Mesendoderm (in vitro differentiated cells): Measurements from ENCODE around the gene CASP2.
"Not testable (repeated sequence)": the region's sequence is repeated elsewhere in the genome, so short reads cannot be mapped to it uniquely, and the experiment has no call there.

Experiments used
- DNase-seq: peaks from one replicate; pipeline ENCODE4 v3.0.0; 2013
- H2AK5ac ChIP-seq: 2 replicates; pipeline ENCODE4 v1.6.1; 2013; ENCODE audit warnings: low read length, inconsistent platforms
- H2BK120ac ChIP-seq: 2 replicates; pipeline ENCODE4 v1.6.1; 2013; ENCODE audit warnings: low read depth, mild to moderate bottlenecking, low read length, moderate library complexity, mixed read lengths
- H2BK15ac ChIP-seq: replicated peaks from 2 replicates; pipeline ENCODE4 v1.6.1; 2013; ENCODE audit warnings: low read depth, mild to moderate bottlenecking, moderate library complexity
- H2BK5ac ChIP-seq: 2 replicates; pipeline ENCODE4 v1.6.1; 2013; ENCODE audit warnings: low read length, inconsistent platforms
- H3K18ac ChIP-seq: 2 replicates; pipeline ENCODE4 v1.6.1; 2013; ENCODE audit warnings: mild to moderate bottlenecking, low read length, mixed read lengths
- H3K23ac ChIP-seq: one replicate; pipeline ENCODE4 v1.6.1; 2013; ENCODE audit warnings: low read length
- H3K27ac ChIP-seq: 2 replicates; pipeline ENCODE4 v1.5.1; 2013; ENCODE audit warnings: low read depth, mild to moderate bottlenecking, inconsistent platforms, low read length, moderate library complexity
- H3K27me3 ChIP-seq: 2 replicates; pipeline ENCODE4 v1.6.1; 2013; ENCODE audit warnings: low read length, control low read depth, mild to moderate bottlenecking, inconsistent platforms; ENCODE audit not compliant: insufficient read depth, poor library complexity
- H3K36me3 ChIP-seq: 2 replicates; pipeline ENCODE4 v1.6.1; 2013; ENCODE audit warnings: low read length, inconsistent platforms; ENCODE audit not compliant: control insufficient read depth, insufficient read depth
- H3K4ac ChIP-seq: one replicate; pipeline ENCODE4 v1.6.1; 2013; ENCODE audit warnings: low read depth, mild to moderate bottlenecking, low read length, moderate library complexity
- H3K4me1 ChIP-seq: 2 replicates; pipeline ENCODE4 v1.6.1; 2013; ENCODE audit warnings: low read depth, low read length, inconsistent platforms; ENCODE audit not compliant: control insufficient read depth
- H3K4me2 ChIP-seq: 2 replicates; pipeline ENCODE4 v1.6.1; 2013; ENCODE audit warnings: low read length
- H3K4me3 ChIP-seq: 2 replicates; pipeline ENCODE4 v1.5.1; 2013; ENCODE audit warnings: mild to moderate bottlenecking, low read length
- H3K56ac ChIP-seq: one replicate; pipeline ENCODE4 v1.6.1; 2013; ENCODE audit warnings: low read length
- H3K79me1 ChIP-seq: 2 replicates; pipeline ENCODE4 v1.6.1; 2013; ENCODE audit warnings: low read length, inconsistent platforms
- H3K79me2 ChIP-seq: 2 replicates; pipeline ENCODE4 v1.6.1; 2013; ENCODE audit warnings: mild to moderate bottlenecking, low read length; ENCODE audit not compliant: control insufficient read depth, insufficient read depth
- H3K9ac ChIP-seq: 2 replicates; pipeline ENCODE4 v1.6.1; 2013; ENCODE audit warnings: low read length, inconsistent platforms
- H4K5ac ChIP-seq: one replicate; pipeline ENCODE4 v1.6.1; 2013; ENCODE audit warnings: low read length
- H4K8ac ChIP-seq: one replicate; pipeline ENCODE4 v1.6.1; 2013; ENCODE audit warnings: low read depth, mild to moderate bottlenecking, control low read depth, low read length, moderate library complexity
- WGBS: extraction: QIAGEN DNeasy Blood & Tissue Kit; methylation state at CpG from one replicate; pipeline ENCODE4 v1.1.7; 2013; ENCODE audit warnings: low lambda C conversion rate, missing lambda C conversion rate; ENCODE audit not compliant: insufficient coverage; ENCODE audit errors: extremely low coverage; 5-methylcytosine and 5-hydroxymethylcytosine counted together

Gene CASP2

DNA sequence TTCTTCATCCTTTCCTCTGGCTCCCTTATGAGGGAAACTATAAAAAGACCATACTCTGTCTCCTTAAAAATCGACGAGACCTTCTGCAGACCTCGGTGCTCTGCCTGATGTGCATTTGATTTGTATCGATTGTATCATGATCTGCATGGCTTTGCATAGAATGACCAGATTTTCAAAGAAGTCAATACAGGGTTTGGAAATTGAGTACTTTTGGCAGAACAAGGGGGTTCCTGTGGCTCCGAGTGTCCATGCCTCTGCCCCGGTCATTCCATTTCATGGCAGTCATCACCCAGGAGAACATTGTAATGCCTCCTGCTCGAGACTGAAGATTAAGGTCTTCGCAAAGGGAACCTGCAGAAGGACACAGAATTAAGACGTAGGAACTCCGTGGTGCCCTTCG lies 685 bp downstream of the CASP2 start:
- peak; percentile 48 for DNase-seq
- peak overlapping the region; percentile 9 for H2AK5ac ChIP-seq
- peak overlapping the region; percentile 95 for H3K9ac ChIP-seq
- no peak overlapping the region for H4K5ac ChIP-seq
- peak overlapping the region; percentile 88 for H3K4me3 ChIP-seq
- peak overlapping the region; percentile 99 for H3K56ac ChIP-seq
- peak overlapping the region; percentile 10 for H3K18ac ChIP-seq
- peaks cover 25% of the 10 kb centered on the region for H3K79me2 ChIP-seq
- no CpG with 5 or more reads among the region's 11 CpGs for WGBS
- H3K4me1 ChIP-seq, result peaks cover 10% of the 10 kb centered on the region
- H3K36me3 ChIP-seq, result peaks cover 11% of the 10 kb centered on the region
- H3K27me3 ChIP-seq, result no peaks in the 10 kb centered on the region
- no peak overlapping the region for H3K27ac ChIP-seq
- no peak overlapping the region for H2BK5ac ChIP-seq
- H2BK15ac ChIP-seq, result no peak overlapping the region
- no peak overlapping the region for H4K8ac ChIP-seq
- H3K4ac ChIP-seq, result peak overlapping the region; percentile 58
- peak overlapping the region; percentile 48 for H3K23ac ChIP-seq
- H2BK120ac ChIP-seq, result no peak overlapping the region
- H3K79me1 ChIP-seq, result peaks cover 15% of the 10 kb centered on the region
- peak overlapping the region; percentile 44 for H3K4me2 ChIP-seq

DNA sequence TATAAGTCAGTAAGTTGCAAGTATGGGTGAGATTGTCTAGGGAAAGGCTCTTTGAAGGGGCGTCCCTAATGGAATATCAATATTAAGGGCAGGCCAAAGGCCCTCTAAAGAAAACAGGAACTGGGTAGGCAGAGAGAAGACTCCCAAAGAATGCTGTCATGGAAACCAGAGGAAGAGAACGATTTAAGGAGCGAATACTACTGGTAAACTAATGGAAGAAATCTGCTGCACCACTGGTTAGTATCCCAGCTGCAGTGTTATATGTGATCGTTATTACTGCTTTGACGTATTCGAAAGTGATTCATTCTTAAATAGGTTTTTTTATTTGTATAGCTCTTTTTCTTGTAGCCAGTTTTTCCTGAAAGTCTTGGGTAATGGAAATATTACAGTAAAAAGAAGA lies 1.3 kb downstream of the CASP2 start:
- peak overlapping the region; percentile 88 for H3K4me3 ChIP-seq
- peaks cover 10% of the 10 kb centered on the region for H3K4me1 ChIP-seq
- peak overlapping the region; percentile 99 for H3K56ac ChIP-seq
- peaks cover 15% of the 10 kb centered on the region for H3K36me3 ChIP-seq
- H3K9ac ChIP-seq, result peak overlapping the region; percentile 95
- peak overlapping the region; percentile 44 for H3K4me2 ChIP-seq
- no peak for DNase-seq
- peaks cover 15% of the 10 kb centered on the region for H3K79me1 ChIP-seq
- H2BK120ac ChIP-seq, result no peak overlapping the region
- H4K8ac ChIP-seq, result no peak overlapping the region
- H3K79me2 ChIP-seq, result peaks cover 25% of the 10 kb centered on the region
- H2AK5ac ChIP-seq, result no peak overlapping the region
- no peak overlapping the region for H3K23ac ChIP-seq
- no peak overlapping the region for H4K5ac ChIP-seq
- no peak overlapping the region for H3K18ac ChIP-seq
- H3K27me3 ChIP-seq, result no peaks in the 10 kb centered on the region
- WGBS, result no CpG with 5 or more reads among the region's 6 CpGs
- no peak overlapping the region for H3K27ac ChIP-seq
- no peak overlapping the region for H2BK15ac ChIP-seq
- no peak overlapping the region for H3K4ac ChIP-seq
- no peak overlapping the region for H2BK5ac ChIP-seq

DNA sequence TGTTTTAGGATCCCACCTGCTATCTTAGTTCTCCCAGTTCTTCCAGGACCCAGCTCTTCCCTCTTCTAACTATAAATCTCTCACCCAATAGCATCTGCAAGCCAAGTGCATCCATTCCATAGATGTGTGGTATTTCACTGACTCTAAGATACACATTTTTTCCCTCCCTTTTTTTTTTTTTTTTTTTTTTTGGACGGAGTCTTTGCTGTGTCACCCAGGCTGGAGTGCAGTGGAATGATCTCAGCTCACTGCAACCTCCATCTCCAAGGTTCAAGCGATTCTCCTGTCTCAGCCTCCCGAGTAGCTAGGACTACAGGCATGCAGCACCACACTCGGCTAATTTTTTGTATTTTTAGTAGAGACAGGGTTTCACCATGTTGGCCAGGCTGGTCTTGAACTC lies 1.7 kb downstream of the CASP2 start:
- WGBS, result no CpG with 5 or more reads among the region's 4 CpGs
- not testable (repeated sequence) for H4K8ac ChIP-seq, H3K4me2 ChIP-seq, H3K4me1 ChIP-seq, DNase-seq, H2BK15ac ChIP-seq, H3K27ac ChIP-seq, H4K5ac ChIP-seq, H3K18ac ChIP-seq, H3K4ac ChIP-seq, H2BK120ac ChIP-seq, H3K23ac ChIP-seq, H2AK5ac ChIP-seq, H3K27me3 ChIP-seq, H3K56ac ChIP-seq, H3K4me3 ChIP-seq, H2BK5ac ChIP-seq
- Histone ChIP-seq H3K36me3 (peaks cover 17% of the 10 kb centered on the region), H3K79me1 (peaks cover 15% of the 10 kb centered on the region), H3K79me2 (peaks cover 25% of the 10 kb centered on the region), H3K9ac (peak overlapping the region; percentile 44)

DNA sequence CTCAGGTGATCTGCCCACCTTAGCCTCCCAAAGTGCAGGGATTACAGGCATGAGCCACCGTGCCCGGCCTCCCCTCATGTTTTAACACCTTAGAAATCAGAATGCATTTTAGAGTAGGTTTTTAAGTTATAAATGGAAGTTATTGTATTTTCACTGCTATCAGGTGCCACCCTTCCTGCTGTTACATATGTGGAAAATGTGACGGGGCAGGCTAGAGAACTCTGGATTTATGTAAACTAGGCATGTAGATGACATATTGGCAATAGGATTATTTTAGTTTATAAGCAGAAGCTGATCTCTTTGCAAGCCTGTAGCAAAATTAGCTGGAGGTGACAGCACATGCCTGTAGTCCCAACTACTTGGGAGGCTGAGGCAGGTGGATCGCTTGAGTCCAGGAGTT lies 2.1 kb downstream of the CASP2 start:
- Histone ChIP-seq H2BK5ac (no peak overlapping the region), H3K4me1 (peaks cover 7% of the 10 kb centered on the region), H3K4ac (no peak overlapping the region), H3K4me3 (no peak overlapping the region), H3K18ac (no peak overlapping the region), H3K79me1 (peaks cover 15% of the 10 kb centered on the region), H3K27me3 (no peaks in the 10 kb centered on the region), H3K23ac (no peak overlapping the region), H2BK15ac (no peak overlapping the region), H3K4me2 (no peak overlapping the region), H3K79me2 (peaks cover 25% of the 10 kb centered on the region), H2BK120ac (no peak overlapping the region), H3K27ac (no peak overlapping the region), H2AK5ac (no peak overlapping the region), H3K36me3 (peaks cover 17% of the 10 kb centered on the region), H4K5ac (no peak overlapping the region), H4K8ac (no peak overlapping the region), H3K56ac (peak overlapping the region; percentile 42), H3K9ac (peak overlapping the region; percentile 29)
- DNase-seq, result no peak
- WGBS, result no CpG with 5 or more reads among the region's 4 CpGs

DNA sequence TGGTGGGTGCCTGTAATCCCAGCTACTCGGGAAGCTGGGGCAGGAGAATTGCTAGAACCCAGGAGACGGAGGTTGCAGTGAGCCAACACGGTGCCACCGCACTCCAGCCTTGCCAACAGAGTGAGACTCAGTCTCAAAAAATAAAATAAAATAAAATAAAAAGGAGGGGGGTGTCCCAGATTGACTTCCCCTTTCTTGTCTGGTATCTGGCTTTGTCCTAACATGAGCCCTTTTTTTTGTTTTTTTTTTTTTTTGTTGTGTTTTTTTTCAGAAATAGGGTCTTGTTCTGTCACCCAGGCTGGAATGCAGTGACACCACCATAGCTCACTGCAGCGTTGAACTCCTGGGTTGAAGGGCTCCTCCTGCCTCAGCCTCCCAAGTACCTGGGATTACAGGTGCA lies 4.7 kb downstream of the CASP2 start:
- H3K79me1 ChIP-seq, result peaks cover 15% of the 10 kb centered on the region
- no peak overlapping the region for H3K18ac ChIP-seq
- no CpG with 5 or more reads among the region's 5 CpGs for WGBS
- no peak overlapping the region for H2BK120ac ChIP-seq
- H4K8ac ChIP-seq, result no peak overlapping the region
- no peak overlapping the region for H3K23ac ChIP-seq
- no peak overlapping the region for H3K56ac ChIP-seq
- no peak overlapping the region for H3K4me3 ChIP-seq
- H3K9ac ChIP-seq, result no peak overlapping the region
- no peaks in the 10 kb centered on the region for H3K27me3 ChIP-seq
- no peak overlapping the region for H2AK5ac ChIP-seq
- peaks cover 19% of the 10 kb centered on the region for H3K36me3 ChIP-seq
- no peak overlapping the region for H3K4me2 ChIP-seq
- H3K4me1 ChIP-seq, result peaks cover 5% of the 10 kb centered on the region
- no peak overlapping the region for H3K27ac ChIP-seq
- no peak overlapping the region for H3K4ac ChIP-seq
- peaks cover 25% of the 10 kb centered on the region for H3K79me2 ChIP-seq
- H4K5ac ChIP-seq, result no peak overlapping the region
- H2BK5ac ChIP-seq, result no peak overlapping the region
- no peak overlapping the region for H2BK15ac ChIP-seq
- no peak for DNase-seq

DNA sequence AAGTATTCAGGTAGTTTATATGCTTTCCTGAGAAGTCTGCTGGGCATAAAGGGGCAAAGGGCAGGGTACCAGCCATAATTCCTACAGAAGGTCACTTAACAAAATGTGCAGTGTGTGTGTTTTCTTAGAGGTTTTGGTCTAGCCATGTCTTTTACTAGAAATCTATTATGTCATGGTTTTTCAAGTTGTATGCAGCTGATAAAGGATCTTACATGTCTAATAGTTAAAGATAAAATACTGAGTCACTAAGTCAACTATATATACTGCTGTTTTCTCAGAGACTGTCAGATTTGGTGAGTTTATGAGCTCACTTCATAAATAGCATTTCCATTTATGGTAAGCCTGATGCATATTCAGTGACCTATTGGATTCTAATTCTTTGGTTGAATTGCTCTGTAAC lies 7.7 kb downstream of the CASP2 start:
- Histone ChIP-seq H3K4me1 (no peaks in the 10 kb centered on the region), H3K4ac (no peak overlapping the region), H3K36me3 (peaks cover 27% of the 10 kb centered on the region), H3K23ac (no peak overlapping the region), H2BK120ac (no peak overlapping the region), H4K5ac (no peak overlapping the region), H2BK5ac (no peak overlapping the region), H3K18ac (no peak overlapping the region), H3K9ac (no peak overlapping the region), H3K79me2 (peaks cover 3% of the 10 kb centered on the region), H3K4me3 (no peak overlapping the region), H4K8ac (no peak overlapping the region), H3K27ac (no peak overlapping the region), H3K4me2 (no peak overlapping the region), H3K79me1 (peaks cover 7% of the 10 kb centered on the region), H2BK15ac (no peak overlapping the region), H3K56ac (no peak overlapping the region), H2AK5ac (no peak overlapping the region), H3K27me3 (no peaks in the 10 kb centered on the region)
- no peak for DNase-seq
